ENCODE data around the gene PPM1D.
"Not testable (repeated sequence)": the region's sequence is repeated elsewhere in the genome, so short reads cannot be mapped to it uniquely, and the experiment has no call there.

The PPM1D gene

GRCh38 chr17:60627124-60627523 lies 27.1 kb downstream of the PPM1D start:
- no peak for DNase-seq

- no peak for DNase-seq
Measured at GRCh38 chr17:60628252-60628889, 28.4 kb downstream of the PPM1D start.

GRCh38 chr17:60629120-60629519 lies 29.1 kb downstream of the PPM1D start:
- no peak for DNase-seq

- no peak for DNase-seq
Measured at GRCh38 chr17:60630352-60630751, 30.4 kb downstream of the PPM1D start.

GRCh38 chr17:60631119-60631518 lies 31.1 kb downstream of the PPM1D start:
- DNase-seq, result no peak

- no peak for DNase-seq
Measured at GRCh38 chr17:60637683-60638082, 37.7 kb downstream of the PPM1D start.

- no peak for DNase-seq
Measured at GRCh38 chr17:60639019-60639330, 39.0 kb downstream of the PPM1D start.

GRCh38 chr17:60640503-60640902 lies 40.5 kb downstream of the PPM1D start:
- no peak for DNase-seq

- DNase-seq, result no peak
Measured at GRCh38 chr17:60641126-60641525, 41.1 kb downstream of the PPM1D start.

- DNase-seq, result peak; percentile 35
Measured at GRCh38 chr17:60641810-60642220, 41.8 kb downstream of the PPM1D start.

- DNase-seq, result no peak
Measured at GRCh38 chr17:60645918-60646523, 46.0 kb downstream of the PPM1D start.

- DNase-seq, result no peak
Measured at GRCh38 chr17:60646701-60647100, 46.7 kb downstream of the PPM1D start.

GRCh38 chr17:60647705-60648104 lies 47.7 kb downstream of the PPM1D start:
- DNase-seq, result no peak

GRCh38 chr17:60652454-60653247 lies 52.7 kb downstream of the PPM1D start:
- DNase-seq, result no peak

- DNase-seq, result no peak
Measured at GRCh38 chr17:60653569-60653968, 53.6 kb downstream of the PPM1D start.

- no peak for DNase-seq
Measured at GRCh38 chr17:60656499-60656898, 56.5 kb downstream of the PPM1D start.

GRCh38 chr17:60659156-60659555 lies 59.2 kb downstream of the PPM1D start:
- no peak for DNase-seq

- no peak for DNase-seq
Measured at GRCh38 chr17:60661489-60661888, 61.5 kb downstream of the PPM1D start.

GRCh38 chr17:60664022-60664421 lies 64.0 kb downstream of the PPM1D start:
- no peak for DNase-seq

- no peak for DNase-seq
Measured at GRCh38 chr17:60665602-60666001, 65.6 kb downstream of the PPM1D start.

GRCh38 chr17:60668741-60669140 lies 68.7 kb downstream of the PPM1D start:
- not testable (repeated sequence) for DNase-seq

- no peak for DNase-seq
Measured at GRCh38 chr17:60671482-60671881, 71.5 kb downstream of the PPM1D start.

- not testable (repeated sequence) for DNase-seq
Measured at GRCh38 chr17:60674637-60675036, 74.6 kb downstream of the PPM1D start.

- no peak for DNase-seq
Measured at GRCh38 chr17:60675997-60676396, 76.0 kb downstream of the PPM1D start.
